ENCODE data around the gene CPD. TPM values are rescaled to one million over a fixed set of nuclear protein-coding genes. Genes with fewer than 3 reads are reported as not detected.
A peak's percentile ranks its signal among the peaks of the same experiment; 100 is the strongest.

Gene CPD
- total and polyA plus RNA-seq, 2 of the 13 experiments (the other 11 are each of a cell fraction or from before 2014, with no cell fraction given): 46.1 to 72.3 TPM

DNA sequence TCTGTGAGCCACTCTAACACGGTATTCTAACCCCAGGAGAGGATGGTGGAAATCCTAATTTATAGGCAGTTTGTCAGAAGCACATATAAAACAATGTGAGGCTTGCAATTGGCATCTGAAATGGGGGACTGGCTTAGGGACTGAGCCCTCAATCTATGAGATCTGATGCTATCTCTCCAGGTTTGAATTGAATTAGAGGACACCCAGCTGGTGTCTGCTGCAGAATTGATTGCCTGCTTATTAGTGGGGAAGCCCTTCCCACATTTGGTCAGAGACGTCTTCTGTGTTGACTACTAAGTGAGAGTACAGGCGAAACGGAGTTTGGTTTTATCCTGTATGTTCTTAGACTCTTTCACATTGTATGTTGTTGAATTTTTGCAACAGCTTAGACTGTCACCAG lies 31.2 kb upstream of the CPD start:
- H3K4me1 ChIP-seq (ENCODE audit: insufficient read depth, low read length): peaks cover 96% of the 10 kb centered on the region
- H4K20me1 ChIP-seq (ENCODE audit: insufficient read depth, low read length): no peaks in the 10 kb centered on the region
- H3K27ac ChIP-seq (ENCODE audit: extremely low read length, insufficient read depth, low read length): no peak overlapping the region
- BruUV-seq (replicated peaks): no TSS peak
- in situ Hi-C loops (cut with HindIII; ENCODE audit: extremely low pct_ligation_motif_present, low pct_unique_long_range_greater_than_20kb): no loop called here
- H2AFZ ChIP-seq (ENCODE audit: low read length): no peak overlapping the region
- H3K36me3 ChIP-seq (replicated peaks in 1 of 2; ENCODE audit: control insufficient read depth in 1 of 2, insufficient read depth in 2 of 2, low read length in 2 of 2): no peaks in the 10 kb centered on the region
- 0 out of 2 replicates have a peak overlapping the region, but pooled peaks have one; percentile 1 for H3K4me2 ChIP-seq (ENCODE audit: low read depth, low read length)
- no peak for FAIRE-seq
- no peak for ATAC-seq
- intact Hi-C loops (cut with micrococcal nuclease; ENCODE audit: unreplicated experiment): no loop called here
- TF ChIP-seq KLF16 (CRISPR knock-in tag; IDR thresholded peaks at IDR 0.05): no peak
- no peak for TF ChIP-seq GPN1 (CRISPR knock-in tag; IDR thresholded peaks at IDR 0.05; ENCODE audit: borderline replicate concordance)
- TF ChIP-seq CBFB (CRISPR knock-in tag; IDR thresholded peaks at IDR 0.05): no peak
- no peak for TF ChIP-seq DMTF1 (CRISPR knock-in tag; IDR thresholded peaks at IDR 0.05)
- TF ChIP-seq KAT7 (CRISPR knock-in tag; IDR thresholded peaks at IDR 0.05; ENCODE audit: borderline replicate concordance): no peak
- no peak for TF ChIP-seq KAT2B (IDR thresholded peaks at IDR 0.05; ENCODE audit: borderline replicate concordance, low read depth, low read length)
- no peak for TF ChIP-seq RORA (CRISPR knock-in tag; IDR thresholded peaks at IDR 0.05)
- TF ChIP-seq FOXA3 (CRISPR knock-in tag; IDR thresholded peaks at IDR 0.05): no peak
- no peak for TF ChIP-seq AGO1 (IDR thresholded peaks at IDR 0.05; ENCODE audit: low read depth, low read length, poor library complexity, severe bottlenecking)
- no peak for TF ChIP-seq SMYD3 (CRISPR knock-in tag; IDR thresholded peaks at IDR 0.05)
- no peak for TF ChIP-seq ZMYM4 (CRISPR knock-in tag; IDR thresholded peaks at IDR 0.05)
- TF ChIP-seq, protein P1, sequence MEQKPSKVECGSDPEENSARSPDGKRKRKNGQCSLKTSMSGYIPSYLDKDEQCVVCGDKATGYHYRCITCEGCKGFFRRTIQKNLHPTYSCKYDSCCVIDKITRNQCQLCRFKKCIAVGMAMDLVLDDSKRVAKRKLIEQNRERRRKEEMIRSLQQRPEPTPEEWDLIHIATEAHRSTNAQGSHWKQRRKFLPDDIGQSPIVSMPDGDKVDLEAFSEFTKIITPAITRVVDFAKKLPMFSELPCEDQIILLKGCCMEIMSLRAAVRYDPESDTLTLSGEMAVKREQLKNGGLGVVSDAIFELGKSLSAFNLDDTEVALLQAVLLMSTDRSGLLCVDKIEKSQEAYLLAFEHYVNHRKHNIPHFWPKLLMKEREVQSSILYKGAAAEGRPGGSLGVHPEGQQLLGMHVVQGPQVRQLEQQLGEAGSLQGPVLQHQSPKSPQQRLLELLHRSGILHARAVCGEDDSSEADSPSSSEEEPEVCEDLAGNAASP (CRISPR knock-in tag; IDR thresholded peaks at IDR 0.05; ENCODE audit: borderline replicate concordance): no peak
- no peak for TF ChIP-seq ATF2 (CRISPR knock-in tag; IDR thresholded peaks at IDR 0.05)
- no peak for TF ChIP-seq THAP11 (CRISPR knock-in tag; IDR thresholded peaks at IDR 0.05)
- TF ChIP-seq IRX3 (CRISPR knock-in tag; IDR thresholded peaks at IDR 0.05; ENCODE audit: borderline replicate concordance, low read depth): no peak
- TF ChIP-seq POLR2A (IDR thresholded peaks at IDR 0.05; ENCODE audit: insufficient read depth in 1 of 2, low read depth in 2 of 2, low read length in 2 of 2): no peak
- TF ChIP-seq PLRG1 (conservative IDR thresholded peaks at IDR 0.05): no peak
- 30% methylated on average over 3 of the region's 4 CpGs for WGBS (ENCODE audit: low lambda C conversion rate)
- no peak for DNase-seq (ENCODE audit: low spot score)
- H3K27me3 ChIP-seq (ENCODE audit: control insufficient read depth in 1 of 2, insufficient read depth in 2 of 2, low read length in 2 of 2): no peaks in the 10 kb centered on the region
- H3K4me3 ChIP-seq (replicated peaks in 1 of 3; ENCODE audit: insufficient read depth in 1 of 3, low read depth in 2 of 3, low read length in 3 of 3): no peak overlapping the region
- H3K79me2 ChIP-seq (ENCODE audit: insufficient read depth, low read length): no peaks in the 10 kb centered on the region
- no peak overlapping the region for H3K9ac ChIP-seq (ENCODE audit: insufficient read depth, low read depth, low read length)
- POLR2A ChIA-PET: interaction anchor here (8.7 kb wide), 1 partner anchor 31 kb away, joined by 114 read pairs; the partner anchor contains the start of gene CPD
- H3K9me3 ChIP-seq (ENCODE audit: low read length): no peaks in the 10 kb centered on the region
- CTCF ChIA-PET (ENCODE audit: low intra/inter-chr PET ratio, low total read pairs): no interaction called here
